DMS 273 (cell line): ENCODE data around the gene MAEA.

ENCODE experiments used
- DNase-seq: peaks from one replicate; lab custom pipeline; 2025; ENCODE audit not compliant: unreplicated experiment; lab: John Stamatoyannopoulos, UW

The MAEA gene

GRCh38 chr4:1289207-1290164, at the start of gene MAEA:
MAEA (plus strand) TSS chr4:1289891; CDS start chr4:1289914, 23 bp downstream.
- DNase-seq = peak; percentile 98

- no peak for DNase-seq
Observed at GRCh38 chr4:1239950-1240307, 49.8 kb upstream of the MAEA start.

DNA sequence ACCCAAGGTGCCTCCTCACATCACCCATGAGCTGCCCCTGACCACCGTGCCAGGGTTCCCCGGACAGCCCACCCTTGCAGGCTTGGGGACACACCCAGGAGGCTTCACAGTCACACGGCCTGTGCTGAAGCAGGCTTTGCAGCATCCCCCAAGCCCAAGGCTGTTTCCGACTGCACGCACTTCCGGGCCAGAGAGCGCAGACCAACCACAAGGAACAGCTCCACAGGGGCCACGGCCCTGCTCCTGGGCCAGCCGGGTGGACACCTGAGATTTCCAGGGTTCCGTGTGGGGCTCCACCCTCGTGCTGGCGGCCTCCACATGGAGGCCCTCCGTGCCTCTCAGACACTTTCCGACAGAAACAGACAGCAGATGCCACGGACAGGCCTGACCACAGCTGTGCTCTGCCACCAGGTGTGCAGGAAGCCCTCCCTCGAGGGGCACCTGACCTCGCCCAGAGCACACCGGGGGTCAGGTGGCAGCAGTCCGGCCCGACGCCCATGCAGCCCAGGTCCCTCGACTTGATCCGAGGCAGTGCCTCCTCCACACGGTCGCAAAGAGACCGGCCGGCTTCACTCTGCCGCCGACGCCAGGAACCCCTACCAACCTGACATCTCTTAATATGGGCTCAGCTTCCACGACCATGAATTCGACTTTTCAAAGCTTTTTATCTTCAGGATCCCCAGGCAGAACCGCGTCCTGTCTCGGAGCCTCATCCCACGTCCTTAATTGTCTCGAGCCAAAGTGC, 48.8 kb upstream of the MAEA start:
- DNase-seq = no peak

DNA sequence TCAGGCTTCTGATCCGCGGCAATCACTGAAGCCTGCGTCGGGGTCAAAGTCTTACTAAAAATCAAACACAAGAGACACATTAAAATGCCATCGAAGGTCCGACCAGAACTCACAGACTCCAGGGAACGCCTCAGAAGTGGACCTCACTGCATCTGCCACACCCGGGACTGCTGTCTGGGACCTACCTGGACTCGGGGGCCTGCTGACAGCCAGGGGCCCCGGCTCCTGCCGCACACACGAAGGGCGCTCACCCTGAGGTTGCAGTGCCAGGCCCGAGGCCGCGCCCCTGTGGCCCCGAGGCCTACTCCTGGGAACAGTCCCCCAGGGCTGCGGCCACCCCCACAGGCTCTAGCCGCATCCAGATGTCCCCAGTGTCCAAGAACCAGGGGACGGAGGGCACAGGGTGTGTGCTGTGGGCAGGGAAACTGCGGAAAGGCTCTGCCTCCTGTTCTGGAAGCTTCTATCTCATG, 48.2 kb upstream of the MAEA start:
- DNase-seq = no peak

GRCh38 chr4:1241936-1242505, 47.7 kb upstream of the MAEA start:
- DNase-seq = no peak

DNA sequence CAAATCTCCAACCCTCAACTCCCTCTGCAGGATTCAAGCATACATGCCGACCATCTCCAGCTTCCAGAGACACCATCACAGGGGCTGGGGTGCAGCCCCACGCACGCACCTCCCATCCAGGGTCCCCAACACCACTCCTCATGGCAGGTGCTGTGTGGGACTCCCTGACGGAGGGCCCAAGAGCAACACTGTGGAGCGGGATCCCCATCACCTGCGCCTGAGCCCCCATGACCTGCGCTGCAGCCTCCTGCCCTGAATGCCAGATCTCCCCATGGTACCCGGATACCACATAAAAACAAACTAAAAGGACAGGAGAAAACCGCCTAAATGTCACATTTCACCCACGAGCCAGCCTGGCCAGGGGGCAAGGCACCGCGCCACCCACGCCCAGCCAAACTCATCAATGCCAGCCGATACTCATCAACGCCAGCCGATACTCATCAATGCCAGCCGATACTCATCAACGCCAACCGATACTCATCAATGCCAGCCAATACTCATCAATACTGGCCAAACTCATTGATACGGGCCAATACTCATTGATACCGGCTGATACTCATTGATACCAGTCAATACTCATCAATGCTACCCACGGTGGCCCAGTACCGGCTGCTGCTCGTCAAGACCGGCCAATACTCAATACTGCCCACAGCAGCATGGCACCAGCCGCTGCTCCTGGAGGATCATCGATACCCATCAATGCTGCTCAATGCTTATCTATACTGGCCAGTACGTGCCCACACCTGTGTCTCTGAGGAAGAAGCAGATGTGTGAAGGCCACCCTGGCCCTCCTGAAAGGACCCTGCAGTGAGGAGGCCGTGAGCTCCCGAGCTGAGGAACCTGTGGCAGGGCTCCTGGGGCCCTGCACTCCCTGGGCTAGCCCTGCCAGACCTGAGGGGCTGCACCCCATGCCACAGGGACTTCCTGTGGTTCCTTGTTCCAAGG, 46.9 kb upstream of the MAEA start:
- DNase-seq = no peak

DNA sequence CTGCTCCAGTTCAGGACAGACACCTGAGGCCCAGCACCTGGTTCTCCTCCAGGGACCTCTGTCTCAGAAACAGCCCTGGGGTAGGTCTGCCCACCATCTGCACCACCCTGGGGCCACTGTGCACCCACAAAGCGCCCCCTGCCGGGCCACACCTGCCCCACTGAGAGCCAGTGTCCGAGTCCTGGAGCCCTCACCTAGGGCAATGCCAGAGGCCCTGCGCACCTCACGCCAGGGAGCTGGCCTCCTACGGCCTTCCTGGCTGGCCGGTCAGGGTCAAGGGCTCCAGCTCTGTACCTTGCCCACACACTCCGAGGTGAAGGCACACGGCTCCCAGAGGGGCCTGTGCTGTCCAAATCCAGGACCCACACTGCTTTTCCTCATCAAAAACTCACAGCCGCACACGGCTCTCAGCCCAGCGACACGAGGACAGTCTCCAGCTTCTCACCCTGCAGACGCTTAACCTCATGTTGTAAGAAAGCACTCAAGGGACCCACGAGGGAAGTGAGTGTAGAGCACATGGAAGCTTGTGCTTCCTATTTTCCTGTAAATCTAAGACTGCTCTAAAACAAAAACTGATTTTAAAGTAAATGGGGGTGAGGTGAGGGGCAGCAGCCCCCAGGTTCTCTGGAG, 46.1 kb upstream of the MAEA start:
- no peak for DNase-seq

- DNase-seq = no peak
Observed at GRCh38 chr4:1244081-1244977, 45.4 kb upstream of the MAEA start.

DNA sequence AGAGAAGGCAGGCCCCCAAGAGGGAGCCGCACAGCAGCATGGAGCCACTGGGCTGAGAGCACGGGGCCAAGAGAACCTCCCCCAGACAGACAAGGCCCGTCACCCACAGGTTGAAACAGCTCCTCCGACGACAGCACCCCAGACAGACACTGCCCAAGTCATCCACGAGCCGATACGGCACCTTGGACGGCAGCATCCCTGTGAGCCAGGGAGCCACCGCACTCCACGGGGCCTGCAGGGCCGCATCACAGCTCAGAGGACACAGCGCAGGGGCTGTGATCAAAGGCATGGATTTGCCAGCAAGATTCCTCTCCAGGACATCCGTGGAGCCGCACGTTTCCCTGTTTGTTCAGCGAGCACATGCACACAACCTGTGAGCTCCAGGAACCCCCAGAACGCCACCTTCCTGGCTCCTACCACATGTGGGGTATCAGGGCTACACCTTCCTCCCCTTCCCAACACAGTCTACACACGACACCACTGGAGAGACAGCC, 44.7 kb upstream of the MAEA start:
- no peak for DNase-seq

- no peak for DNase-seq
Observed at GRCh38 chr4:1245481-1246051, 44.1 kb upstream of the MAEA start.

DNA sequence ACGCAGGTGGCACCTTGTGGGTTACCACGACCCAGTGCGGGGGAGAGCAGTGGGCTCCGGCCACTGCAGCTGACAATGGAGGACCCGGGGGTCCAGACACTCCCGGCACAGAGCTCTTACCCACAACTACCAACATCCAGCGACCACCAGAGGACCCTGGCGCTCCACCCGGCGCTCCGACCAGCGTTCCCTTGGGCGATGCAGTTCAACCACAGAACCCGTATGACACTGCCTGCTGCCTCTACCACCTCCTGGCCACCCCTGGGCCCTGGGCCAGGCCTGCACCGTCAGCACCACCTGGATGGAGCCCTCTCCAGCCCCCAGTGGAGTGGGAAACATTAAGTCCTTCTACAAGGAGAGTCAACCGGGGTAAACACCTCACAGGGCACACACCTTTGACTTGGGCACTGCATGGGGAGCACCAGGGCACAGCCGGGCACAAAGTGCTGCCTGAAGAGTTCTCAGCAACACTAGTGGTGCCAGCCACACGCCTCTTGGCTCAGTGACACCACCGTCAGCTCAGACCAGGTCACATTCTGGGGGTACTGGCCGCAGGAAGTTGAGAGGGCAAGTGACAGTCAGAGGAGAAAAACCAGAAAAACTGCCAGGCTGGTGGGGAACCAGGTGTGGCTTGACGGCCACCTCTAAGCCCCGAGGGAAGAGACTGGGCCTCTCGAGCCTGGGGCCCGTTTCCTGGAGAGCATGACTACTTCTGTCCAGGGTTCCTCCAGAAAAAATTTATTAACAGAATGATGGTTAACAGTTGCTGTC, 43.4 kb upstream of the MAEA start:
- DNase-seq = peak; percentile 18

DNA sequence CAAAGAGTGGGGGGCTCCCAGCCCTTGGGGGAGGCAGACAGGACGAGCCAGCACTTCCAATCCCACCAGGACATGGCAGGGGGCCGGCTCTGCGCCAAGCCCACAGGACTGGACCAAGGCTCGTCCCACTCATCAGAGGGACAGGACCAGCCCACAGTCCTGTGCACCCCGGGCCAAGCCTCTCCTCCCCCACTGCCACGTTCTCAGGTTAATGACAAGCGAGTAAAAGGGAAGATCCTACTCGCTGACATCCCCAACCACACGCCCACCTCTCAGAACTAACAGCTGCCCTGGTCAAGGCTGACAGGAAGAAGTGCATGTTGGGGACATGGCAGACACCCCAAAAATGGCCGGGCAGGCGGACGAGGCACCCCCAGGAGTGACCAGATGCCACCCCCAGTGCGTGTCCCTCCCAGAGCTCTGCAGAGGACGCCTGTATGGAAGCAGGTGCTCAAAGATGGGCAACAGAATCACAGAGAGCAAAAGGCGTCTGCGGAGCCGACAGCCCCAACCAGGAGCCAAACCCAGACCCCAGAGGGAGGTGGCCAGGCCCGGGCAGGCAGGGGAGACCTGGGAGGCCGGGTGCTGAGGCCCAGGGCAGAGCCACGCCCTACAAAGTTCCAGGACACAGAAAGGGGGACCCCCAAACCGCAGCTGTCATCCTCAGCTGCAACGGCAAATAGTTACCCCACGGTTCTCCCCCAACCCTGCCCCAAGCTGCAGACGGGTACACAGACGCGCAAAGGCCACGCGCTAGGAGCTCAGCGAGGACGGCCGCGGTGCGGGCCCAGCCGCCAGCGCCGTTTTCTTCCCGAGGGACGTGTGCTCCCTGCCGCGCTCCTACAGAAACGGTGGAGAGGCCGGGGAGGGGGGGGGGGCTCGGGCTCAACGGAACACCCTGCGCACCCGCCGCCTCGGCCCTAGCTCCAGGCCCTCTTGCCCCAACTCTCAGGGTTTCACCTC, 42.5 kb upstream of the MAEA start:
- DNase-seq = peak; percentile 50

- DNase-seq = no peak
Observed at GRCh38 chr4:1247864-1248244, 41.8 kb upstream of the MAEA start.

DNA sequence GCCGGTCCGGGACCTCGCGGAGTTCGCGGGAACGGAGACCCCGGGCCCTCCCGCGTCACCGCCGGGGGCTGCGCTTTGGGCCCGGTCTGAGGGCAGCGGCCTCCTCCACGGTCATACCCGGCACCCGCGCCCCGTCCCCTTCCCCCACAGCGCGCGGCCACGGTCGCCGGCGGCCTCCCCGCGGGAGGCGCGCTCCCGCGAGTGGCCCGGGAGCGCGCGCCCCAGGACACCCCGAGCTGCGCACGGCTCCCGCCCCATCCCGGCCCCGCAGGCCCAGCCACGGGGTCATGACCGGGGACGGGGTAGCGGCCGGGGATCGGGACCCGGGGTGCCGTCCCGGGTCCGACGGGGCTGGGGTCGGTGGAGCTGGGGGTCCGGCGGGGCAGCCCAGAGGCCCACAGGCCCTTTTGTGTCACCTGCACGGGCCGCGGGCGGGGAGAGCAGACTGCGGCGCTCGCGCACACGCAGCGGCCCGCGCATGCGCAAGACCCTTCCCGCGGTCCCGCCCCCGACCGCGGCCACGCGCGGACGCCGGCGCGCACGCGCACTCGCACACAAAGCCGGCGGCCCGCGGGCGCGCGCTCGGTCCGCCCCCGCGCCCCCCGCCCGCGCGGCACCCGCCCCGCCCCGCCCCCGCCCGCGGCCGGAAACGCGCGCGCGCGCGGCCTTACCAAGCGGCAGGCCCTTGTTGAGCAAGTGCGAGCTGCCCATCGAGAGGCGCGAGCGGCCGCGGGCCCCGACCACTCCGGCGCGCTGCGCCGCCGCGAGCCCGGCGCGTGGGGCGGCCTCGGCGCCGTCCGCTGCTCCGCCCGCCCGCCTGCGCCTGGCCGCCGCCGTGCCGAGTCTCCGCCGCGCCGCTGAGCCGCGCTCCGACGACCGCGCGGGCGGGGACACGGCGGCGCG, 41.2 kb upstream of the MAEA start, which contains the start of gene CTBP1:
Gene CTBP1, minus strand, starts transcription at position 886 of the 903 bp plus-strand sequence. CDS start 7,799 bp downstream, outside the sequence.
- peak; percentile 89 for DNase-seq

- peak; percentile 93 for DNase-seq
Observed at GRCh38 chr4:1249148-1249730, 40.5 kb upstream of the MAEA start.
